Left forelimb (tissue), 1 donor: ENCODE data around the gene CTSZ.
"Not testable (repeated sequence)": the region's sequence is repeated elsewhere in the genome, so short reads cannot be mapped to it uniquely, and the experiment has no call there.

ENCODE experiments used
- DNase-seq: peaks from one replicate; pipeline ENCODE4 v3.0.0-alpha.2; 2018; ENCODE audit warnings: low spot score

The CTSZ gene

DNA sequence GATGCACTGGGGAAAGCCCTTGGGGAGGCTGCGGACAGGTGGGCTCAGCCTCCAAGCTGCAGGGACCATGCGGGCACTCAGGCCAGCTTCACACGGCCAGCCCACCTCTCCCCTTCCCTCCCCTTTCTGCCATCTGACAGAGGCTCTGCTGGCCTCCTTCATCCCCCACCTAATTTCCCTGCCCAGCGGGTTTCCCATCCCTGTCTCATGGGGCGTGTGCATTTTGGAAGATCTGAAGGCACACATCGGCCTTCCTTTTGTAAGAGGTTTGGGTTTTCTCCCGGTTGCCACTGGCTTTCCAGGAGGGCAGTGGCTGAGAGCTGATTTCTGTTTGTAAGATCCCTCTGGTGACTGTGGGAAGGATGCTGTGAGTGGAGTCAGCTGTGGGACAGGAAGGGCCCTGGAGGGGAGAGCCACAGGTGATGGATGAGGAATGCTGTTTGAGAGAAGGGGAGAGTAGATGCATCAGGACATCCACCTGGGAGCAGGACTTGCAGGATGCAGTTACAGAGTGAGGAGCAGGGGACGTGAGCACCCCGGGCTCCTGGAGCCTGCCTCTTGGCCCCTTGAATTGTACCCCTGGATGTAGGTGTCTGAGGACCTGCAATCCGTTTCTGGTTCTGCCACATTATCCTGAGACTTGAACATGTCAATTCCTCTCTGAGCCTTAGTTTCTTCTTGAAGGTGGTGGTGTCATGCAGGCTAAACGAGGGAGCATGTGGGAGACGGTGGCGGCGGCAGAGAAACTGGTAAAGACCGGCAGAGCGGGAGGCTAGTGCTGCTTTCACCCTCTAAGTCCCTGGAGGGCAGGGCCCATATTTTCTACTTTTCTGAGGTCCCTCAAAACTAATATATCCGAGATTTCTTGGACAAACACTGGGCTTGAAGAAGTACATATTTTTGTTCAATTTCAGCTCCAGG, 6.2 kb upstream of the CTSZ start:
- DNase-seq = no peak

DNA sequence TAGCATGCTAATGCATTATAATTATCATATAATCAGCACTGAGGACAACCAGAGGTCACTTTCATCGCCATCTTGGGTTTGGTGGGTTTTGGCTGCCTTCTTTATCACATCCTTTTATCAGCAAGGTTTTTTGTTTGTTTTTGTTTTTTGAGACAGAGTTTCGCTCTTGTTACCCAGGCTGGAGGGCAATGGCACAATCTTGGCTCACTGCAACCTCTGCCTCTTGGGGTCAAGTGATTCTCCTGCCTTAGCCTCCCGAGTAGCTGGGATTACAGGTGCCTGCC, 4.8 kb upstream of the CTSZ start:
- not testable (repeated sequence) for DNase-seq

DNA sequence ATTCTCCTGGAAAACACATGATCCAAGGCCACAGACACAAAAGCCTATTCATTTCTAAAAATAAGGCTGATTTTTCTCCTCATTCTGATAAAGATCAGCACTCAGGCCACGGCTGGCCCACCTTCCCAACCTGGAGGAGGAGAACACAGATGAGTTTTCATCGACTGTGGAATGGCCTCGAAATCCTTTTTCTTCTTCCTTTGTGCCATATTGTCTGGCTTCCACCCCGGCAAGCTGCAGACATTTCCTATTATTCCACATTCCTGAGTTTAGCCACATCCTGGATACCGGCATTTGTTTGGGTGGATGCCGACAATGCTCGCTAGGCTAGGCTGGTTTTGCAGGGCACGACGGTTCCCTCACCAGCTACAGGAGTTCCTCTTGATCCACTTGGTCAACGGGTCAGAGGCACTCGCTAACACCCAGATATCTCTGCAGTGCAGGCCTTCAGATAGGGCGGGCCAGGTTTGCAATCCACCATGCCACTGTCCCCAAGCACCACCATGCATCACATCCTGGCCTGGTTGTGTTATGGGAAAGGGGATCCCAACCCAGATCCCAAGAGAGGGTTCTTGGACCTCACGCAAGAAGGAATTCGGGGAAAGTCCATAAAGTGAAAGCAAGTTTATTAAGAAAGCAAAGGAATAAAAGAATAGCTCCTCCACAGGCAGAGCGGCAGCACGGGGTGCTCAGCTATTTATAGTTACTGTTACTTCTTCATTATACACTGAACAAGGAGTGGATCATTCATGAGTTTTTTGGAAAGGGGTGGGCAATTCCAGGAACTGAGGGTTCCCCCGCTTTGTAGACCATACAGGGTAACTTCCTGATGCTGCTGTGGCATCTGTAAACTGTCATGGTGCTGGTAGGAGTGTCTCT, 4.2 kb upstream of the CTSZ start:
- DNase-seq = no peak

GRCh38 chr20:59010321-59010994, 3.4 kb upstream of the CTSZ start:
- DNase-seq = no peak

DNA sequence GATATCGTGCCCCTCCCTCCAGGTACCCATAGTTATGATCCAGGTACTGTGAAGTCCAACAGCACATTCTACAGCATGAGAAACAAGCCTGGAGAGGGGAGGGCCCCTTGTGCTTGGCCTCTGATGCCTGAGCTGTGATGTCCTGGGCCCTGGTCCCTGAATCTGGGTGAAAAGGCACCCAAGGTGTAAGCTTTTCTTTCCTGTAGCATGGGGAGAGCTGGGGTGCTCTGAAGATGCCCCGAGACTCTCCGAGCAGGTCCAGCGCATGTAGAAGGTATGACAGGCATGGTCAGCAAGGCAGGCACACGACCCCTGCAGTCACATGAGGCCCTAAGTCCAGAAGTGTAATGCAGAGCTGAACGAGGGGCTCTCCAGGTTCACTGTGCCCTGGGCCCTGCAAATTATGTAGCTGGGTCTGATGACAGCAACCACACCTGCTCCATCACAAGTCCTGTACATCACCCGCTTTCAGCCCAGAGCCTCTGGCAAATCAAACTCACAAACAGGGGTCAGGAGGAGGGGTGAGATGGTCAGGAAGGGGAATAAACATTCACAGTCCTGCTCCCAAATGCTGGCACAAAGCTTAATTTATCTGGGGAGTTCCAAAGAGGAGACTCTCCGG, 1.8 kb upstream of the CTSZ start:
- no peak for DNase-seq

GRCh38 chr20:59007665-59008511, 834 bp upstream of the CTSZ start:
- no peak for DNase-seq

DNA sequence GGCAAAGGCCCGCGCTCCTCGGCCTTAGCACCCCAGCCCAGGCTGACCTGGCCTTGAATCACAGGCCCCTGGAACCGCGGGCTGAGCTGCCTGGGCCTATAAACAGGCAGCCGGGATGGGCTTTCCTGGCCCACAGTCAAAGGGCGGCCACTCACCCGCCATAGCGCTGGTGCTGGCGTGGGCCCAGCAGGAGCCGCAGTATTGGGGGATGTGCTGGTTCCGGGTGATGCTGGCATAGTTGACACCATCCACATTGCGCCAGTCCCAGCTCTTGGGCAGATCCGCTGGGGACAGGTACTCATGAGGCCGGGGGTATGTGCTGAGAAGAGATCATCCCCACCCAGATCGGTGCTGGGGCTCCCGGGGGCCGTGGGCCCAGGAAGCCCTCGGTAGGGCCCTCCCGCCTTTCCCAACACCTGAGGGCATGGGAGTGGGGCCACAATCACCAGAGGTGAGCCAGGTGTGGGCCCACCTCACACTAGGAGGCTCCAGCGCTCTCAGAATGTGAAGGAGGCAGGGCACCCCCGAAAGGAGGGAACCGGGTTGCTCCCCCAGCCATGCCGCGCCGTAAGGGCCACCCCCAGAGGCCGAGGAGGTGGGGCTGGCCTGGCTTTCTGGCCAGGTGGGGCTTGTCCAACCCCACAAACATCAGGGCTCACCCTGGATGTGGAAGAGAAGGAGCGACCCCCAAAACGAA, 739 bp downstream of the CTSZ start:
- no peak for DNase-seq

- DNase-seq = no peak
Observed at GRCh38 chr20:59005523-59006166, 1.4 kb downstream of the CTSZ start.

- no peak for DNase-seq
Observed at GRCh38 chr20:59004763-59005522, 2.1 kb downstream of the CTSZ start.

DNA sequence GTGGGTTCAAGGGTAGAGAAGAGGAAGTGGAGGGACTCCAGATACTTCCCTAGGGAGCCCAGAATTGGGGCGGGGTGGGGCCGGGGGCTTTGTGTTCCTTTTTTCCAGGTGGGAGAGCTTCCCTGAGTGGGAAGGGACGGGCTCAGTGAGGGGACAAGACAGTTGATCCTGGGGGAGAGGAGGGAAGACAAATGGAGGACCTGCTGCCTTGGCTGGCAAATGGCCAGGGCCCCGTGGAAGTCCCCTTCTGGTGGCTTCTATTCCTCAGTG, 2.6 kb downstream of the CTSZ start:
- DNase-seq = no peak

DNA sequence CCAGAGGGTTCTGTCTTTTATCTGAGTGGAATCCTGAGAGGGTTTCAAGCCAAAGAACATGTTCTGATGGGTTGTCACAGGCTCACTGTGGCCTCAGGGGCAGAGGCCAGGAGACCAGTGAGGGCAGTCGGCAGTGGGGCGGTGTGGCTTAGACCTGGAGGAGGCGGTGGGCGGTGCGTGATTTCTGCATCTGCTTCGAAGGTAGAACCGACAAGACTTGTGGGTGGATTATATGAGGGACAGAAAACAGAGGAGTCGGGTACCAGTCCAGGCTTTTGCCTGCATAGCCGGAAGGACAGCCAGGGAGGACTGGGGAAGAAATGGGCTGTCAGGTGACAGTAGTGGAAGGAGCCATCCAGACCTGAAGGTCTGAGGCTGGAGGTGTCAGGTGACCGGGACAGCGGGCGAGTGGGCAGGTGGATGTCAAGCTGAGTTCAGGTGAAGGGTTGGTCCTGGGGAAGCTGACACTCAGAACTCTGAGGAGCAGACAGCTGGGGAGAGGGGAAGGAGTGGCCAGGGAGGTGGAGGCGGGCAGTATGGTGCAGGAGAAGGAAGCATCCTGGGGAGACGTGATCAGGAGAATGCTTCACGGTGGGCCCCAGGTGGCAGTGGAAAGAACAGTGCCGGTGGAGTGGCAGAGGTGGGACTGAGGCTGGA, 3.1 kb downstream of the CTSZ start:
- DNase-seq = no peak

DNA sequence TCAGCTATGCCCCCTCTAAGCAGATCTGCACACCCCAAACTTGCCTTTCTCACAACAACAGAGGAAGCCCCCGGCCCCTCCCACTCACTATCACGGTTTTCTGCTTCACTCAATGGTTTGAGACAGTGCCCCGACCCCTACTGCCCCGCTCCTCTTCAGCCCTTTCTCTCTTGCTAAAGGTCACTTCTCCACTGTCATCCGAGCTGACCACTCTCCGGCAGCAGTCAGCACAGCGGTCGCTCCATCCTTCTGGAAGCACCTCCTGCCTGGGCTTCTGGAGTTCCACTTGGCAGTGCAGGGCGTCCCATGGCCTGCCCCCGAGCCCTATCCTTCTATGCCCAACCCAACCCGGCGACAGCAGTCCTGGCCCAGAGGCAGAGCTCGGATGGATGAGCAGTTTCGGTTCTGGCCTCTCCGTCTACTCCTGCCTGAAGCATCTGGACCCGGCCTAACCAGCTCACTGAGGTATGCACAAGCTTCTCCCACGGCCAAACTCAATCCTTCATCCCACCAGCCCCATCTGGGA, 4.1 kb downstream of the CTSZ start:
- DNase-seq = no peak

- DNase-seq = no peak
Observed at GRCh38 chr20:59002388-59002787, 4.7 kb downstream of the CTSZ start.

GRCh38 chr20:59001449-59002171, 5.4 kb downstream of the CTSZ start:
- no peak for DNase-seq

DNA sequence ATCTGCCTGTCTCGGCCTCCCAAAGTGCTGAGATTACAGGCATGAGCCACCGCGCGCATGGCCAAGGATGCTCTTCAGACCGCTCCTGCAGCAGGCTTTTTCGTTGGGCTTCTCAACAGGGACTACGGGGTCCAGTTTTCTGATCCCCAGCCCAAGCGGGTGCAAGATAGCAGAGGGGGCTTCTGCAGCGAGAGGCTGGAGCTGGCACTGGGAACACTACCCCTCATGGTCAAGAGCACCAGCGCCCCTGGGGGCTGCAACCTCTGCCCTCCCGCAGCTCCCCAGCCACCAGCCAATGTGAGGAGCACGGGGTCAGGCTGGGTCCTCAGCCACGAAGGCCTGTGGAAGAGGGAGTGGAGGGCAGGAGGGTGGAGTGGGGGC, 6.0 kb downstream of the CTSZ start:
- DNase-seq = no peak

GRCh38 chr20:59000326-59000725, 6.7 kb downstream of the CTSZ start:
- DNase-seq = no peak

DNA sequence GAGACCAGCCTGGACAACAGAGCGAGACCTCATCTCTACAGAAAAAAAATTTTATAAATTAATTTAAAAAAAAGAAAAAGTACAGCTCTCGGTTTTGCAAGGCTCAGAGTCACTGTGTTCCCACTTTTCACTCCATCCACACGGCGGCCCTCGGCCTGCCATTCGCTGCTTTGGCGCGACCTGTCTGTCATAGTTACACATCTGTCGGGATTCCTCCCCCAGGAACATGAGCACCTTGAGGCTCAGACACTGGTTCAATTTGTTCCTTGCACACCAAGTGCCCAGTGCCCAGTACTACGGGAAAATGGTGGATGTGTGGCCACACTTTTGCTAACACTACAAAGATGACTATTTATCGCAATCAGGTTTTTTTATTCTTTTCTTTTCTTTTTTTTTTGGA, 8.4 kb downstream of the CTSZ start:
- DNase-seq = no peak

- DNase-seq = no peak
Observed at GRCh38 chr20:58997141-58997770, 9.8 kb downstream of the CTSZ start.
